Prostate gland (tissue), 2 donors: ENCODE measurements around the gene FBLIM1.

ENCODE experiments used
- CTCF ChIP-seq, 4 experiments: fragments of 200-600 bp in 2 of 4; fragments of 450-650 bp in 2 of 4; sonication (generic) in 2 of 4; IDR thresholded peaks; 1 replicate in 3 of 4; 2 replicates in 1 of 4; pipeline ENCODE4 v1.5.1; 2016 to 2019; ENCODE audit warnings: antibody characterized with exemption in 4 of 4, mild to moderate bottlenecking in 2 of 4, moderate library complexity in 2 of 4
- POLR2A ChIP-seq: fragments of 450-650 bp; IDR thresholded peaks from one replicate; pipeline ENCODE4 v1.6.1; 2016; ENCODE audit warnings: antibody characterized with exemption, mild to moderate bottlenecking
- POLR2AphosphoS5 ChIP-seq: sonication (generic); formaldehyde crosslinking; IDR thresholded peaks from one replicate; pipeline ENCODE4 v1.6.1; 2017; ENCODE audit warnings: antibody characterized with exemption

GRCh38 chr1:15728937-15729657, 29.5 kb upstream of the FBLIM1 start:
- no peak for TF ChIP-seq CTCF (IDR thresholded peaks at IDR 0.05)
- TF ChIP-seq POLR2AphosphoS5 = no peak
- no peak for TF ChIP-seq POLR2A
